ENCODE data around the gene WSCD1. TPM values are rescaled to one million over a fixed set of nuclear protein-coding genes. Genes with fewer than 3 reads are reported as not detected.

WSCD1 gene
- total RNA-seq, 2 experiments from 2014 or later: 0.05 TPM; not detected in 1

DNA sequence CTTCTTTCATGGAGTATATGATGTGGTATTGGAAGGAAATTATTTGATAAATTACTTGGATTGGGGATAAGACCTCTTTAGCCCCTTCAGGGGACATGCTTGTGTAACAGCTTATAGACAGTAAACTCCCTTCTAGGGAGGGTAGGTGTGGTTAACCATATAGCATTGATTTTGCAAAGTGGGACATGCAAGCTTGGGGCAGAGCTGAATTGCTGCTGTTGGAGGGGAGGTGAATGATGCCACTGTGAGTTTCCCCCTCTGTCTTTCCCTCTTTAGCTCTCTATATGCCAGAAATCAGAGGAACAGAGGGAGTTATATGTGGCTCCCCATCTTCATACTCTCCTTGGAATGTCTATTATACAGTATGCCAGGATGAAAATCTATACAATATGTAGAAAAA, 54.7 kb downstream of the WSCD1 start:
- intact Hi-C loops (cut with micrococcal nuclease): no loop called here
- Mint-ChIP-seq H3K4me3 (no peak overlapping the region), H3K9me3 (peaks cover 14% of the 10 kb centered on the region), H3K27ac (no peak overlapping the region), H3K36me3 (ENCODE audit: low read depth) (no peaks in the 10 kb centered on the region), H3K4me1 (ENCODE audit: low read depth) (no peaks in the 10 kb centered on the region), H3K27me3 (peaks cover 1% of the 10 kb centered on the region)
- ChIA-PET POLR2A (no interaction called here), CTCF (no interaction called here)
- DNase-seq: no peak
- no peak for TF ChIP-seq CTCF (IDR thresholded peaks at IDR 0.05)
- ATAC-seq: no peak

GRCh38 chr17:6126768-6127167, 56.6 kb downstream of the WSCD1 start:
- intact Hi-C loops (cut with micrococcal nuclease): no loop called here
- ChIA-PET CTCF (no interaction called here), POLR2A (no interaction called here)
- peaks cover 14% of the 10 kb centered on the region for H3K9me3 Mint-ChIP-seq
- DNase-seq (no peak), ATAC-seq (no peak)
- H3K27ac Mint-ChIP-seq: no peak overlapping the region
- H3K4me1 Mint-ChIP-seq (ENCODE audit: low read depth): no peaks in the 10 kb centered on the region
- no peaks in the 10 kb centered on the region for H3K36me3 Mint-ChIP-seq (ENCODE audit: low read depth)
- no peak for TF ChIP-seq CTCF (IDR thresholded peaks at IDR 0.05)
- H3K4me3 Mint-ChIP-seq: no peak overlapping the region
- H3K27me3 Mint-ChIP-seq: peaks cover 1% of the 10 kb centered on the region

DNA sequence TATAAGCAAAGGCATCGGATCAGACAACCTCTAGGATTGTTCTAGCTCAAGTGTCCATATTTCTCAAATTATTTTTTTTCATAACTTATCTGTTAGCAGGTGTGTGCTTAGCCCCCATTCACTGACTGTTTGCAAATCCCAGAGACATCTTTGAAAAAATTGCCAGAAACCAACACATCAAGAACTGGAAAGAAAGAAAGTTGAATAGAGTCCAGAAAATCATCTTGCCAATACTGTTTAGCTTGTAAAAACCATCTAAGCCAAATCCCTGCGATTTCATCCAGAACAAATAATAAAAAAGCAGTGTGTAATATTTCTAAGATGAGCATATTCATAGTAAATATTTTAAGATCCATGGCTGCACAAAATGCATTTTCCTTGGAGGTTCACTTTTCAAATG, 64.5 kb downstream of the WSCD1 start:
- POLR2A ChIA-PET: no interaction called here
- no peak overlapping the region for H3K4me3 Mint-ChIP-seq
- no peak overlapping the region for H3K27ac Mint-ChIP-seq
- H3K27me3 Mint-ChIP-seq: peaks cover 9% of the 10 kb centered on the region
- no peak for ATAC-seq
- CTCF ChIA-PET: no interaction called here
- H3K9me3 Mint-ChIP-seq: no peaks in the 10 kb centered on the region
- intact Hi-C loops (cut with micrococcal nuclease): no loop called here
- TF ChIP-seq CTCF (IDR thresholded peaks at IDR 0.05): no peak
- no peaks in the 10 kb centered on the region for H3K36me3 Mint-ChIP-seq (ENCODE audit: low read depth)
- no peak for DNase-seq
- H3K4me1 Mint-ChIP-seq (ENCODE audit: low read depth): no peaks in the 10 kb centered on the region

- H3K9me3 Mint-ChIP-seq: no peaks in the 10 kb centered on the region
- POLR2A ChIA-PET: no interaction called here
- DNase-seq: no peak
- peaks cover 12% of the 10 kb centered on the region for H3K27me3 Mint-ChIP-seq
- H3K4me1 Mint-ChIP-seq (ENCODE audit: low read depth): no peaks in the 10 kb centered on the region
- CTCF ChIA-PET: no interaction called here
- H3K4me3 Mint-ChIP-seq: no peak overlapping the region
- intact Hi-C loops (cut with micrococcal nuclease): no loop called here
- H3K36me3 Mint-ChIP-seq (ENCODE audit: low read depth): no peaks in the 10 kb centered on the region
- ATAC-seq: no peak
- no peak overlapping the region for H3K27ac Mint-ChIP-seq
- no peak for TF ChIP-seq CTCF (IDR thresholded peaks at IDR 0.05)
These were observed 65.1 kb downstream of the WSCD1 start for GRCh38 chr17:6135236-6135635.

- H3K4me3 Mint-ChIP-seq: no peak overlapping the region
- H3K27me3 Mint-ChIP-seq: peaks cover 12% of the 10 kb centered on the region
- H3K4me1 Mint-ChIP-seq (ENCODE audit: low read depth): no peaks in the 10 kb centered on the region
- CTCF ChIA-PET: no interaction called here
- POLR2A ChIA-PET: no interaction called here
- no peak for DNase-seq
- intact Hi-C loops (cut with micrococcal nuclease): no loop called here
- no peaks in the 10 kb centered on the region for H3K36me3 Mint-ChIP-seq (ENCODE audit: low read depth)
- no peak overlapping the region for H3K27ac Mint-ChIP-seq
- no peak for TF ChIP-seq CTCF (IDR thresholded peaks at IDR 0.05)
- no peaks in the 10 kb centered on the region for H3K9me3 Mint-ChIP-seq
- ATAC-seq: no peak
These were observed 65.8 kb downstream of the WSCD1 start for GRCh38 chr17:6135996-6136395.
